Gastrocnemius medialis (tissue), 4 donors: ENCODE data around the gene THSD4.

Experiments used
- CTCF ChIP-seq, 5 experiments: fragments of 450-650 bp in 3 of 5; fragments of 200-600 bp in 2 of 5; sonication (generic) in 2 of 5; IDR thresholded peaks in 4 of 5; conservative IDR thresholded peaks in 1 of 5; 1 replicate in 4 of 5; 2 replicates in 1 of 5; pipeline ENCODE4 v1.5.1; 2016 to 2019; ENCODE audit warnings: antibody characterized with exemption in 5 of 5, mild to moderate bottlenecking in 3 of 5, moderate library complexity in 3 of 5
- POLR2A ChIP-seq, 2 donors: fragments of 450-650 bp; IDR thresholded peaks; one replicate each; pipeline ENCODE4 v1.6.1; 2017; ENCODE audit warnings: antibody characterized with exemption in 2 of 2, mild to moderate bottlenecking in 2 of 2, moderate library complexity in 2 of 2

GRCh38 chr15:71455107-71455506 is 339.8 kb downstream of the THSD4 start:
- TF ChIP-seq CTCF (IDR thresholded peaks at IDR 0.05 in 4 of 5, conservative IDR thresholded peaks at IDR 0.05 in 1 of 5) (no peak), POLR2A (IDR thresholded peaks at IDR 0.05) (no peak)
